Astrocyte (in vitro differentiated cells and primary cell): ENCODE data around the gene APOBEC3C. TPM values are rescaled to one million over a fixed set of nuclear protein-coding genes. Genes with fewer than 3 reads are reported as not detected.
"Not testable (repeated sequence)": the region's sequence is repeated elsewhere in the genome, so short reads cannot be mapped to it uniquely, and the experiment has no call there.

ENCODE experiments used
- DNase-seq: peaks from one replicate; pipeline ENCODE4 v3.0.0-alpha.2; 2010; ENCODE audit warnings: low read depth
- FAIRE-seq: peaks from 2 replicates; lab custom pipeline; 2011; peaks lifted over from hg19 to GRCh38; lab: Jason Lieb, UNC
- H2AFZ ChIP-seq: 2 replicates; pipeline ENCODE4 v1.6.0; 2012; ENCODE audit warnings: low read depth, low read length, inconsistent platforms
- H3K27ac ChIP-seq: 2 replicates; pipeline ENCODE4 v1.5.1; 2011; ENCODE audit warnings: low read depth, low read length, inconsistent platforms
- H3K27me3 ChIP-seq: 2 replicates; pipeline ENCODE4 v1.6.0; 2011; ENCODE audit warnings: low read length, inconsistent platforms; ENCODE audit not compliant: insufficient read depth
- H3K36me3 ChIP-seq: 2 replicates; pipeline ENCODE4 v1.5.1; 2011; ENCODE audit warnings: low read length, inconsistent platforms; ENCODE audit not compliant: insufficient read depth
- H3K4me1 ChIP-seq: 2 replicates; pipeline ENCODE4 v1.5.1; 2011; ENCODE audit warnings: low read length, inconsistent platforms; ENCODE audit not compliant: insufficient read depth
- H3K4me2 ChIP-seq: 2 replicates; pipeline ENCODE4 v1.6.0; 2012; ENCODE audit warnings: low read length, inconsistent platforms
- H3K4me3 ChIP-seq: 2 replicates; pipeline ENCODE4 v1.5.1; 2011; ENCODE audit warnings: low read depth, mild to moderate bottlenecking, low read length, inconsistent platforms; ENCODE audit not compliant: insufficient read depth
- H3K79me2 ChIP-seq: 2 replicates; pipeline ENCODE4 v1.6.0; 2012; ENCODE audit warnings: mild to moderate bottlenecking, low read length, inconsistent platforms; ENCODE audit not compliant: insufficient read depth
- H3K9ac ChIP-seq: 2 replicates; pipeline ENCODE4 v1.6.0; 2012; ENCODE audit warnings: mild to moderate bottlenecking, low read length, inconsistent platforms
- H3K9me3 ChIP-seq: 2 replicates; pipeline ENCODE4 v1.5.1; 2012; ENCODE audit warnings: low read depth, mild to moderate bottlenecking, low read length, inconsistent platforms; ENCODE audit not compliant: insufficient read depth
- H4K20me1 ChIP-seq: 2 replicates; pipeline ENCODE4 v1.6.0; 2012; ENCODE audit warnings: low read length, inconsistent platforms; ENCODE audit not compliant: insufficient read depth
- H3K27ac Mint-ChIP-seq: one replicate; pipeline ENCODE4 v1.8.0; 2021; ENCODE audit warnings: mild to moderate bottlenecking, mixed read lengths; ENCODE audit not compliant: unreplicated experiment
- H3K27me3 Mint-ChIP-seq: one replicate; pipeline ENCODE4 v1.8.0; 2021; ENCODE audit warnings: low read depth, mixed read lengths; ENCODE audit not compliant: unreplicated experiment
- H3K36me3 Mint-ChIP-seq: one replicate; pipeline ENCODE4 v1.8.0; 2021; ENCODE audit warnings: low read depth, mixed read lengths; ENCODE audit not compliant: unreplicated experiment
- H3K4me1 Mint-ChIP-seq: one replicate; pipeline ENCODE4 v1.8.0; 2021; ENCODE audit warnings: low read depth, mixed read lengths; ENCODE audit not compliant: unreplicated experiment
- H3K4me3 Mint-ChIP-seq: one replicate; pipeline ENCODE4 v1.8.0; 2021; ENCODE audit warnings: mild to moderate bottlenecking, moderate library complexity, mixed read lengths; ENCODE audit not compliant: unreplicated experiment
- H3K9me3 Mint-ChIP-seq: one replicate; pipeline ENCODE4 v1.8.0; 2021; ENCODE audit warnings: mild to moderate bottlenecking, mixed read lengths; ENCODE audit not compliant: unreplicated experiment
- EZH2 ChIP-seq: IDR thresholded peaks from 2 replicates; pipeline ENCODE4 v1.6.1; 2012; ENCODE audit warnings: mild to moderate bottlenecking, low read length, inconsistent platforms; ENCODE audit not compliant: insufficient read depth
- total RNA-seq: library from RNA; stranded (reverse); gene quantifications from 2 replicates; pipeline ENCODE4 v1.2.1, GENCODE V29; 2021
- TF ChIP-seq, protein P1 (sequence below): IDR thresholded peaks from 2 replicates; pipeline ENCODE4 v1.5.1; 2011; ENCODE audit warnings: low read depth, mild to moderate bottlenecking, inconsistent platforms, low read length, moderate library complexity; ENCODE audit not compliant: insufficient read depth

Gene APOBEC3C
- total RNA-seq, 1 donor from 2014 or later, result 32.5 TPM

- no peaks in the 10 kb centered on the region for H3K36me3 Mint-ChIP-seq
- no peak for FAIRE-seq
- H3K4me3 Mint-ChIP-seq, result no peak overlapping the region
These were observed 16.5 kb upstream of the APOBEC3C start for GRCh38 chr22:38997518-38997917.

DNA sequence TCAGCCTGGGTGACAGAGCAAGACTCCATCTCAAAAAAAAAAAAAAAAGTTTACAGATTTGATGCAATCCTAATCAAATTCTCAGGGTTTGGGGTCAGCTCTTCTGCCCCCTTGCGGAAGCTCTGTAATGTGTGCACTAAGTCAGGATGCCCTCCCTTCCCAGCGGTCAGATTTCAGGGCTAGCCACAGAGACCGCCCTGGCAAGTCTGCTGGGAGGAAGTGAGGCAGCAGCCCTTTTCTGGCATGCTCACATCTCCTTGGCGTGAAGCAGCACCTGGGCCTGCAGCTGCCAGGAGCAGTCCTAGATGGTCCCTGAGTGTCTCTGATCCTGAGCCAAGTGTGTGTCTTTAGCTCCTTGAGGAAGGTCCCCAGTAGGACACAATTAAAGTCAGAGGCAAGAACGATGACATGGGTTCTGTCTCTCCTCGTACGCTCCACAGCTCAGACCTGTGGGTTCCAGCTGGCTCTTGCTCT, 10.9 kb upstream of the APOBEC3C start:
- Histone ChIP-seq H3K36me3 (no peaks in the 10 kb centered on the region), H3K4me2 (peak overlapping the region; percentile 9), H3K27ac (no peak overlapping the region), H3K27me3 (peaks cover 7% of the 10 kb centered on the region), H3K4me3 (no peak overlapping the region), H3K79me2 (no peaks in the 10 kb centered on the region), H3K9ac (no peak overlapping the region), H4K20me1 (no peaks in the 10 kb centered on the region), H3K9me3 (no peaks in the 10 kb centered on the region), H2AFZ (peak overlapping the region; percentile 74), H3K4me1 (peaks cover 4% of the 10 kb centered on the region)
- no peak for TF ChIP-seq EZH2
- TF ChIP-seq, protein P1, sequence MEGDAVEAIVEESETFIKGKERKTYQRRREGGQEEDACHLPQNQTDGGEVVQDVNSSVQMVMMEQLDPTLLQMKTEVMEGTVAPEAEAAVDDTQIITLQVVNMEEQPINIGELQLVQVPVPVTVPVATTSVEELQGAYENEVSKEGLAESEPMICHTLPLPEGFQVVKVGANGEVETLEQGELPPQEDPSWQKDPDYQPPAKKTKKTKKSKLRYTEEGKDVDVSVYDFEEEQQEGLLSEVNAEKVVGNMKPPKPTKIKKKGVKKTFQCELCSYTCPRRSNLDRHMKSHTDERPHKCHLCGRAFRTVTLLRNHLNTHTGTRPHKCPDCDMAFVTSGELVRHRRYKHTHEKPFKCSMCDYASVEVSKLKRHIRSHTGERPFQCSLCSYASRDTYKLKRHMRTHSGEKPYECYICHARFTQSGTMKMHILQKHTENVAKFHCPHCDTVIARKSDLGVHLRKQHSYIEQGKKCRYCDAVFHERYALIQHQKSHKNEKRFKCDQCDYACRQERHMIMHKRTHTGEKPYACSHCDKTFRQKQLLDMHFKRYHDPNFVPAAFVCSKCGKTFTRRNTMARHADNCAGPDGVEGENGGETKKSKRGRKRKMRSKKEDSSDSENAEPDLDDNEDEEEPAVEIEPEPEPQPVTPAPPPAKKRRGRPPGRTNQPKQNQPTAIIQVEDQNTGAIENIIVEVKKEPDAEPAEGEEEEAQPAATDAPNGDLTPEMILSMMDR, result peak; percentile 69
- DNase-seq (peak; percentile 72), FAIRE-seq (no peak)
- Mint-ChIP-seq H3K4me3 (no peak overlapping the region), H3K9me3 (peaks cover 1% of the 10 kb centered on the region), H3K36me3 (no peaks in the 10 kb centered on the region), H3K27ac (no peak overlapping the region), H3K27me3 (peaks cover 11% of the 10 kb centered on the region), H3K4me1 (no peaks in the 10 kb centered on the region)

More at GRCh38 chr22:38997518-38997917, 16.5 kb upstream of the APOBEC3C start:
- Mint-ChIP-seq H3K27me3 (peaks cover 21% of the 10 kb centered on the region), H3K9me3 (peaks cover 1% of the 10 kb centered on the region), H3K27ac (no peak overlapping the region), H3K4me1 (peaks cover 4% of the 10 kb centered on the region)
- Histone ChIP-seq H3K4me2 (no peak overlapping the region), H2AFZ (no peak overlapping the region), H3K36me3 (no peaks in the 10 kb centered on the region), H3K27me3 (peaks cover 7% of the 10 kb centered on the region), H4K20me1 (no peaks in the 10 kb centered on the region), H3K4me1 (no peaks in the 10 kb centered on the region), H3K27ac (no peak overlapping the region), H3K4me3 (no peak overlapping the region), H3K9me3 (no peaks in the 10 kb centered on the region), H3K79me2 (no peaks in the 10 kb centered on the region), H3K9ac (no peak overlapping the region)
- TF ChIP-seq EZH2, result no peak
- TF ChIP-seq, protein P1, result no peak
- no peak for DNase-seq

DNA sequence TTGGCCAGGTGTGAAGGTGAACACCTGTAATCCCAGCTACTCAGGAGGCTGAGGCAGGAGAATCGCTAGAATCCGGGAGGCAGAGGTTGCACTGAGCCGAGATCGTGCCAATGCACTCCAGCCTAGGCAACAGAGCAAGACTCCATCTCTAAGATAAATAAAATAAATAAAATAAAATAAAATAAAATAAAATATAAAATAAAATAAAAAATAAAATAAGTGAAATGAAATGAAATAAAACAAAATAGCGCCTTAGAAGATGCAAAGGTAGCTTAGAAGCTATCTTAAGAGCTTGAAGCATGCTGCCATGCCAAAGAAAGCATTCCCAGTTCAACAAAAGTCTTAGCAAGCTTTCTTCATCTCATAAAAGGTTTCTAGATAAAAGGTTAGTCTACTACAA, 6.9 kb upstream of the APOBEC3C start:
- Mint-ChIP-seq H3K36me3 (no peaks in the 10 kb centered on the region), H3K4me3 (no peak overlapping the region), H3K9me3 (no peaks in the 10 kb centered on the region), H3K4me1 (no peaks in the 10 kb centered on the region), H3K27ac (no peak overlapping the region), H3K27me3 (peaks cover 2% of the 10 kb centered on the region)
- Histone ChIP-seq H3K36me3 (no peaks in the 10 kb centered on the region), H4K20me1 (no peaks in the 10 kb centered on the region), H3K4me2 (no peak overlapping the region), H3K27me3 (no peaks in the 10 kb centered on the region), H3K4me3 (no peak overlapping the region), H3K4me1 (peaks cover 4% of the 10 kb centered on the region), H3K9ac (no peak overlapping the region), H3K27ac (no peak overlapping the region), H3K79me2 (no peaks in the 10 kb centered on the region), H2AFZ (no peak overlapping the region), H3K9me3 (no peaks in the 10 kb centered on the region)
- FAIRE-seq (no peak), DNase-seq (no peak)
- no peak for TF ChIP-seq EZH2
- TF ChIP-seq, protein P1, result no peak

DNA sequence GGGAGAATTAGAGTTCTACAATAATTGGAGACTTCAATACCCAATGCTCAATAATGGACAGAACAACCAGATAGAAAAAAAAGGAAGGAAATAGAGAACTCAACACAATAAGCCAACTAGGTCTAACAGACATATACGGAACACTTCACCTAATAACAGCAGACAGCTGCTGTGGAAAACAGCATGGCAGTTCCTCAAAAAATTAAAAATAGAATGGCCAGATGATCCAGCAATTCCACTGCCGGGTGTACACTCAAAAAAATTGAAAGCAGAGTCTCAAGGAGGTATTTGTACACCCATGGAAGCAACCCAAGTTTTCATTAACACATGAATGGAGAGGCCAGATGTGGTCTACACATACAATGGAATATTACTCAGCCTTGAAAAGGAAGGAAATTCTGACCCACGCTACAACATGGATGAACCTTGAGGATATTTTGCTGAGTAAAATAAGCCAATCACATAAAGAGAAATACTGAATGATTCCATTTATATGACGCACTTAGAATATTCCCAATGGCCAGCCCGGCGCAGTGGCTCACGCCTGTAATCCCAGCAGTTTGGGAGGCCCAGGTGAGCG, 5.7 kb upstream of the APOBEC3C start:
- not testable (repeated sequence) for FAIRE-seq, H3K4me1 Mint-ChIP-seq, H2AFZ ChIP-seq, H3K27me3 ChIP-seq, H3K36me3 Mint-ChIP-seq, H3K9me3 ChIP-seq, H3K4me3 Mint-ChIP-seq, H4K20me1 ChIP-seq, H3K27me3 Mint-ChIP-seq, H3K36me3 ChIP-seq, H3K4me3 ChIP-seq, DNase-seq, H3K79me2 ChIP-seq, H3K9ac ChIP-seq, H3K27ac ChIP-seq, H3K4me1 ChIP-seq, H3K4me2 ChIP-seq, H3K27ac Mint-ChIP-seq, H3K9me3 Mint-ChIP-seq
